K562 (cell line): Measurements from ENCODE around the gene PKP1. TPM values are rescaled to one million over a fixed set of nuclear protein-coding genes. Genes with fewer than 3 reads are reported as not detected.

ENCODE experiments used
- ATAC-seq: fragments of 200-7000 bp; cut with Tn5 transposase; 3 replicates; pipeline ENCODE4 v1.9.1; 2020; ENCODE audit warnings: moderate library complexity
- BruUV-seq: library from RNA; stranded (reverse); fragments of 400-500 nt; replicated peaks from 2 replicates; lab custom pipeline; 2021; lab: Mats Ljungman, UMichigan
- CTCF ChIA-PET: fragments of 300-600 bp; formaldehyde crosslinking; extraction: SDS; loops from one replicate; lab custom pipeline; 2021; ENCODE audit warnings: low intra/inter-chr PET ratio; lab: Yijun Ruan, JAX
- POLR2A ChIA-PET: fragments of 300-600, 350-650 bp; sonication (Branson Sonifier 250); formaldehyde crosslinking; extraction: SDS; loops from one replicate; lab custom pipeline; 2021; ENCODE audit warnings: antibody characterized with exemption, inconsistent platforms; lab: Yijun Ruan, JAX
- DNase-seq, 4 experiments: peaks; one replicate each; pipeline versions ENCODE4 v3.0.0 to v3.0.0-alpha.2; 2011 to 2018; ENCODE audit warnings: low spot score in 3 of 4, mixed read lengths in 3 of 4; ENCODE audit errors: extremely low read depth in 1 of 4
- FAIRE-seq: peaks from 2 replicates; lab custom pipeline; 2011; peaks lifted over from hg19 to GRCh38; lab: Jason Lieb, UNC
- H2AFZ ChIP-seq: 2 replicates; pipeline ENCODE4 v1.6.0; 2011; ENCODE audit warnings: low read depth, low read length, control low read depth, inconsistent platforms
- H3K27ac ChIP-seq: fragments of 200-600 bp; 3 replicates; pipeline ENCODE4 v1.8.0; 2011; ENCODE audit warnings: low read depth, mild to moderate bottlenecking, control low read depth, inconsistent platforms, low read length, moderate library complexity, mixed read lengths; ENCODE audit errors: extremely low read depth
- H3K27me3 ChIP-seq, 2 experiments: fragments of 300-600 bp in 1 of 2; 2 replicates in 1 of 2; 3 replicates in 1 of 2; pipeline versions ENCODE4 v1.6.0 to v1.8.0; 2011; ENCODE audit warnings: inconsistent platforms in 2 of 2, low read length in 2 of 2, mild to moderate bottlenecking in 1 of 2, mixed read lengths in 1 of 2, moderate library complexity in 1 of 2; ENCODE audit not compliant: control insufficient read depth in 2 of 2, insufficient read depth in 2 of 2
- H3K36me3 ChIP-seq: fragments of 300-600 bp; 3 replicates; pipeline ENCODE4 v1.8.0; 2011; ENCODE audit warnings: mild to moderate bottlenecking, low read length, inconsistent platforms; ENCODE audit not compliant: control insufficient read depth, insufficient read depth
- H3K4me1 ChIP-seq, 2 experiments: fragments of 200-600 bp in 1 of 2; replicated peaks in 1 of 2; 2 replicates in 1 of 2; 3 replicates in 1 of 2; pipeline versions ENCODE4 v1.5.1 to v1.8.0; 2011; ENCODE audit warnings: inconsistent platforms in 2 of 2, low read length in 2 of 2, mild to moderate bottlenecking in 1 of 2, mixed read lengths in 1 of 2, moderate library complexity in 1 of 2; ENCODE audit not compliant: control insufficient read depth in 2 of 2, insufficient read depth in 2 of 2
- H3K4me2 ChIP-seq: 2 replicates; pipeline ENCODE4 v1.6.1; 2011; ENCODE audit warnings: low read length, control low read depth, inconsistent platforms, mixed read lengths; ENCODE audit not compliant: insufficient read depth
- H3K4me3 ChIP-seq: fragments of 200-600 bp; sonication (generic), shearing (Covaris generic); 2 replicates; pipeline ENCODE4 v1.5.1; 2016; ENCODE audit warnings: control low read depth, inconsistent platforms
- H3K79me2 ChIP-seq: fragments of 200-600 bp; 3 replicates; pipeline ENCODE4 v1.8.0; 2011; ENCODE audit warnings: low read length, inconsistent platforms; ENCODE audit not compliant: control insufficient read depth, insufficient read depth
- H3K9ac ChIP-seq, 2 experiments: 2 replicates each; pipeline versions ENCODE4 v1.6.0 to v1.6.1; 2011; ENCODE audit warnings: low read depth in 2 of 2, low read length in 2 of 2, control low read depth in 1 of 2, inconsistent platforms in 1 of 2, mild to moderate bottlenecking in 1 of 2, mixed read lengths in 1 of 2; ENCODE audit not compliant: insufficient read depth in 1 of 2
- H3K9me1 ChIP-seq: one replicate; pipeline ENCODE4 v1.6.0; 2011; ENCODE audit warnings: inconsistent platforms, mild to moderate bottlenecking, low read length, moderate library complexity; ENCODE audit not compliant: control insufficient read depth, insufficient read depth
- H3K9me3 ChIP-seq: replicated peaks from 2 replicates; pipeline ENCODE4 v1.5.1; 2011; ENCODE audit warnings: low read depth, low read length, inconsistent platforms; ENCODE audit not compliant: control insufficient read depth, insufficient read depth
- H4K20me1 ChIP-seq: replicated peaks from 2 replicates; pipeline ENCODE4 v1.6.1; 2011; ENCODE audit warnings: low read length, inconsistent platforms, mixed read lengths; ENCODE audit not compliant: control insufficient read depth, insufficient read depth
- BHLHE40 ChIP-seq: IDR thresholded peaks from 2 replicates; pipeline ENCODE4 v1.6.1; 2011; ENCODE audit warnings: low read length, improper control_type of control experiment
- ELK3 ChIP-seq: fragments of 450-650 bp; formaldehyde crosslinking; IDR thresholded peaks from 2 replicates; pipeline ENCODE4 v1.4.0; 2020; ENCODE audit warnings: mild to moderate bottlenecking
- FOXA3 ChIP-seq, 2 experiments: fragments of 450-650 bp in 1 of 2; sonication (generic) in 1 of 2; formaldehyde crosslinking; IDR thresholded peaks in 1 of 2; conservative IDR thresholded peaks in 1 of 2; 2 replicates each; pipeline versions ENCODE4 v1.4.0 to v1.8.0; 2020 to 2022; ENCODE audit warnings: mild to moderate bottlenecking in 2 of 2, missing genetic modification reagents in 1 of 2
- NCOA6 ChIP-seq: fragments of 450-650 bp; IDR thresholded peaks from 2 replicates; pipeline ENCODE4 v1.6.1; 2017; ENCODE audit warnings: mild to moderate bottlenecking
- NR2C2 ChIP-seq, 2 experiments: fragments of 200-800 bp in 1 of 2; sonication (Bioruptor generic) in 1 of 2; sonication (generic) in 1 of 2; formaldehyde crosslinking in 1 of 2; IDR thresholded peaks; 2 replicates each; pipeline versions ENCODE4 v1.6.1 to v1.8.0; 2016 to 2022; ENCODE audit warnings: mild to moderate bottlenecking in 1 of 2, missing compliant biosample characterization in 1 of 2, missing genetic modification characterization in 1 of 2, missing genetic modification reagents in 1 of 2
- SAP30 ChIP-seq: fragments of 200-600 bp; sonication (generic); IDR thresholded peaks from 2 replicates; pipeline ENCODE4 v1.6.1; 2012; ENCODE audit warnings: borderline replicate concordance, low read depth, mild to moderate bottlenecking, moderate library complexity, low read length, control low read depth, inconsistent platforms; ENCODE audit not compliant: insufficient read depth, poor library complexity, severe bottlenecking
- TAF7 ChIP-seq: fragments of 450-650 bp; IDR thresholded peaks from 2 replicates; pipeline ENCODE4 v1.6.1; 2016; ENCODE audit warnings: missing genetic modification characterization, missing compliant biosample characterization
- TOE1 ChIP-seq, 2 experiments: fragments of 450-650 bp in 1 of 2; sonication (generic) in 1 of 2; formaldehyde crosslinking in 1 of 2; IDR thresholded peaks; 2 replicates each; pipeline versions ENCODE4 v1.7.1 to v1.8.0; 2016 to 2022; ENCODE audit warnings: borderline replicate concordance in 2 of 2, mild to moderate bottlenecking in 2 of 2, antibody characterized with exemption in 1 of 2, inconsistent platforms in 1 of 2, low read depth in 1 of 2, missing genetic modification reagents in 1 of 2, moderate library complexity in 1 of 2
- WGBS: fragments of 100-300 bp; shearing (Covaris generic); methylation state at CpG from one replicate; pipeline ENCODE4 v1.1.6; 2016; ENCODE audit warnings: low coverage, mixed read lengths; ENCODE audit not compliant: insufficient coverage; ENCODE audit errors: missing lambda C conversion rate; 5-methylcytosine and 5-hydroxymethylcytosine counted together
- in situ Hi-C: fragments of 300-500 bp; cut with MboI; formaldehyde crosslinking; loops from 4 replicates; pipeline ENCODE4 v1.15.0; 2018; ENCODE audit warnings: inconsistent platforms, mixed read lengths
- intact Hi-C: fragments of 100-400 bp; cut with micrococcal nuclease; formaldehyde crosslinking; loops from 2 replicates; pipeline ENCODE4 v1.14.2; 2022
- polyA plus RNA-seq, 8 experiments: library from polyadenylated mRNA; depleted of rRNA in 4 of 8; stranded (reverse) in 5 of 8; unstranded in 3 of 8; fragments of >200 nt; fragmentation: Nextera tagmentation in 2 of 8; fragmentation: Illumina TruSeq in 1 of 8; extraction: Ambion mirVana in 2 of 8; extraction: Trizol in 1 of 8; gene quantifications; 2 replicates each; pipeline versions ENCODE4 v1.2.1 to v1.2.3, GENCODE V29; 2011 to 2014; ENCODE audit warnings: inconsistent platforms in 1 of 8, missing spikeins in 1 of 8
- total RNA-seq, 7 experiments: library from RNA; depleted of rRNA in 6 of 7; stranded (reverse); fragments of >200 nt in 6 of 7; fragmentation: Illumina TruSeq in 2 of 7; extraction: Trizol in 2 of 7; gene quantifications; 2 replicates each; pipeline versions ENCODE4 v1.2.1 to v1.2.3, GENCODE V29; 2011 to 2021; ENCODE audit warnings: low replicate concordance in 1 of 7
- TF ChIP-seq, protein P1 (sequence below): sonication (generic); formaldehyde crosslinking; IDR thresholded peaks from 2 replicates; pipeline ENCODE4 v1.8.0; 2022; ENCODE audit warnings: mild to moderate bottlenecking, missing genetic modification reagents
- TF ChIP-seq, protein P2 (sequence below): fragments of 250-450 bp; sonication (Bioruptor Pico); IDR thresholded peaks from 2 replicates; pipeline ENCODE4 v1.5.0; 2021; ENCODE audit warnings: mild to moderate bottlenecking, moderate library complexity

PKP1 gene
- total and polyA plus RNA-seq, 9 of the 15 experiments (the other 6 are each of a cell fraction or from before 2014, with no cell fraction given), result not detected

DNA sequence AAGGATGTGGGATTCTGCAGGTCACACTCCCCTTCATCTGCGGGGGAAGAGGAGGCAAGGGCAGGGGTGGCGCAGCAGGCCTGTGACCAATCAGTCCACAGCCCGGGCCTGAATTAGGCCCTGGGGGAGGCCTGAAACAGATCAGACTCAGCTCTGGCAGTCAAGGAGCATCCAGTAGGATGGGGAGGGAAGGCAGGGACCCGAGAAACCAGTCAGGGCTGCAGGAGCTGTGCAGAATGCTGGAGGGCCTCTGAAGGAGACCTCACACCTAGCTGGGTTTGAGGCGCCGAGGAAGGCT is 81.5 kb downstream of the PKP1 start:
- Histone ChIP-seq H3K9me1 (no peaks in the 10 kb centered on the region), H3K4me2 (no peak overlapping the region), H3K27me3 (peaks cover 0 to 89% of the 10 kb centered on the region in 2 experiments; a peak in 2 of 5 replicates), H3K9ac (no peak overlapping the region), H3K27ac (no peak overlapping the region), H3K79me2 (no peaks in the 10 kb centered on the region), H4K20me1 (peaks cover 31% of the 10 kb centered on the region), H3K4me3 (no peak overlapping the region), H3K4me1 (peaks cover 0 to 3% of the 10 kb centered on the region in 2 experiments; a peak in 1 of 5 replicates), H2AFZ (no peak overlapping the region), H3K9me3 (no peaks in the 10 kb centered on the region), H3K36me3 (no peaks in the 10 kb centered on the region)
- no TSS peak for BruUV-seq
- FAIRE-seq (no peak), ATAC-seq (no peak), DNase-seq (no peak)
- TF ChIP-seq NCOA6 (no peak), TOE1 (IDR thresholded peaks at IDR 0.05; ENCODE audit: borderline replicate concordance) (no peak), TOE1 (CRISPR knock-in tag; IDR thresholded peaks at IDR 0.05; ENCODE audit: borderline replicate concordance, low read depth) (no peak), NR2C2 (CRISPR knock-in tag; IDR thresholded peaks at IDR 0.05) (no peak), NR2C2 (tag; IDR thresholded peaks at IDR 0.05) (no peak), TAF7 (tag) (no peak), FOXA3 (CRISPR knock-in tag; conservative IDR thresholded peaks at IDR 0.05 in 1 of 2, IDR thresholded peaks at IDR 0.05 in 1 of 2) (no peak), BHLHE40 (no peak), SAP30 (no peak), ELK3 (CRISPR knock-in tag) (no peak)
- TF ChIP-seq, protein P1, sequence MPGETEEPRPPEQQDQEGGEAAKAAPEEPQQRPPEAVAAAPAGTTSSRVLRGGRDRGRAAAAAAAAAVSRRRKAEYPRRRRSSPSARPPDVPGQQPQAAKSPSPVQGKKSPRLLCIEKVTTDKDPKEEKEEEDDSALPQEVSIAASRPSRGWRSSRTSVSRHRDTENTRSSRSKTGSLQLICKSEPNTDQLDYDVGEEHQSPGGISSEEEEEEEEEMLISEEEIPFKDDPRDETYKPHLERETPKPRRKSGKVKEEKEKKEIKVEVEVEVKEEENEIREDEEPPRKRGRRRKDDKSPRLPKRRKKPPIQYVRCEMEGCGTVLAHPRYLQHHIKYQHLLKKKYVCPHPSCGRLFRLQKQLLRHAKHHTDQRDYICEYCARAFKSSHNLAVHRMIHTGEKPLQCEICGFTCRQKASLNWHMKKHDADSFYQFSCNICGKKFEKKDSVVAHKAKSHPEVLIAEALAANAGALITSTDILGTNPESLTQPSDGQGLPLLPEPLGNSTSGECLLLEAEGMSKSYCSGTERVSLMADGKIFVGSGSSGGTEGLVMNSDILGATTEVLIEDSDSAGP (CRISPR knock-in tag), result no peak
- TF ChIP-seq, protein P2, sequence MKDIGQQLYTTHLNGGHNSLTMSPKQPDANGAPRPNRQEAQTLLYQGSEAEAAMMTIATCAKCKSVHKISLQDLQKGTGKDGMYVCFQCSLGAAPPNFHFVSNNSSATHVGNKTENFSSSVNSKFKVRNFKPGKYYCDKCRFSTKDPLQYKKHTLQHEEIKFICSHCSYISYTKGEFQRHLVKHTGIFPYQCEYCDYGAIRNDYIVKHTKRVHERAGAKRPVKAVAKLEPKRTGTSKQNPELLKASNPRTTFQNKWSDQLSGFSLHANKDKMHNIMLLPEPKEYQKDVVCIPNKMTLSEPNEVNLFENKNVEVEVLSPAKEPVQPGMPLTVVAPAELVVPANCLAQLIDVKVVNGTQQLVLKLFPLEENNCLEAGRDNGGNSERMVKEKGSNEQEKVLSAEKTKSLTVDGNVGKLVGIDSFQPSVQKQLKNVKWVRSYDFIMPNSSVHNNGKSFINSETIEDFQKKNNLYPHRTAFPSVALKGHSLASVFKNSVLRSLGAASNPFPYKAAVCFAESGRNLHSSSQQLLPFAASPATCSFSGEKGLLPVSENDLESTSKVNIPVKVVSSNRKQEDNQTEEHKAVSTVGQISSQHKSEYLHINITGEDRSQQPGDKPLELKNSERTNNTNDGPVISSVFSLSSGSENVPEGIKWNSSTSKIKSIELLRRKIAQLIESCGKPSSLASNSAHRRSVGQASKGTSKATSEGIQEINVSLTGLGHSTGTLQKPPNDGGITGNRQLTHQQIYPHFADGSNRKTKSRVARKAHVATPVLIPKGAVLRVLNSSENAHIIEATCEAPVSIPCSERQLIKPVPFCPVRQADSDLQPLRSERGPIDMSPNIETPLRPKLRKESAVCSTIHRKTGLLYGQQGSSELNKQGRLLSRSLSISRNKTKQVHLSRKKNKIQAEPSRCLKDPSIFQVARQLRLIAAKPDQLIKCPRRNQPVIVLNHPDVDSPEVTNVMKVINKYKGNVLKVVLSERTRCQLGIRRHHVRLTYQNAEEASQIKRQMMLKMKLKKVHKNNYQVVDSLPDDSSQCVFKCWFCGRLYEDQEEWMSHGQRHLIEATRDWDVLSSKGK (CRISPR knock-in tag), result no peak
- in situ Hi-C loops (no loop called here), intact Hi-C loops (loop anchor here (5.0 kb wide), 1 partner anchor 277 kb away; no protein-coding TSS in a partner anchor)
- ChIA-PET POLR2A (interaction anchor here (0.9 to 1.0 kb wide), 2 partner anchors 17 to 82 kb away, joined by 4 read pairs; no protein-coding TSS in a partner anchor), CTCF (no interaction called here)
- 0% methylated on average over 6 of the region's 6 CpGs for WGBS
